Measurements from ENCODE around the gene GDI2.

DNA sequence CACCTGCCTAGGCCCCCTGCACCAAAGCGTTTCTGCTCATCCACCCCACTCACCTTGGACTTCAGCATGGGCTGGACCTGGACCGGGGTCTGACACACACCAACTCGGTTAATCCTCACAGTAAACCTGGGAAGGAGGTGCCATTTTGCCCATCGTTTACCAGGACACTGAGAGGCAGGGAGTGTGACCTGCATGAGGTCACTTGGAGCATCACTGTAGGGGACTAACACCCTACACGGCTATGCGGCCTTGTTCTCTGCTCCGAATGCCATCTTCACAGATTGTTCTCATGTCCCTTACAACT lies 43.4 kb upstream of the GDI2 start:
- TF ChIP-seq, protein P1, sequence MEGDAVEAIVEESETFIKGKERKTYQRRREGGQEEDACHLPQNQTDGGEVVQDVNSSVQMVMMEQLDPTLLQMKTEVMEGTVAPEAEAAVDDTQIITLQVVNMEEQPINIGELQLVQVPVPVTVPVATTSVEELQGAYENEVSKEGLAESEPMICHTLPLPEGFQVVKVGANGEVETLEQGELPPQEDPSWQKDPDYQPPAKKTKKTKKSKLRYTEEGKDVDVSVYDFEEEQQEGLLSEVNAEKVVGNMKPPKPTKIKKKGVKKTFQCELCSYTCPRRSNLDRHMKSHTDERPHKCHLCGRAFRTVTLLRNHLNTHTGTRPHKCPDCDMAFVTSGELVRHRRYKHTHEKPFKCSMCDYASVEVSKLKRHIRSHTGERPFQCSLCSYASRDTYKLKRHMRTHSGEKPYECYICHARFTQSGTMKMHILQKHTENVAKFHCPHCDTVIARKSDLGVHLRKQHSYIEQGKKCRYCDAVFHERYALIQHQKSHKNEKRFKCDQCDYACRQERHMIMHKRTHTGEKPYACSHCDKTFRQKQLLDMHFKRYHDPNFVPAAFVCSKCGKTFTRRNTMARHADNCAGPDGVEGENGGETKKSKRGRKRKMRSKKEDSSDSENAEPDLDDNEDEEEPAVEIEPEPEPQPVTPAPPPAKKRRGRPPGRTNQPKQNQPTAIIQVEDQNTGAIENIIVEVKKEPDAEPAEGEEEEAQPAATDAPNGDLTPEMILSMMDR (IDR thresholded peaks at IDR 0.05), result no peak
- no peak for TF ChIP-seq POLR2A (IDR thresholded peaks at IDR 0.05)
- TF ChIP-seq POLR2AphosphoS5 (IDR thresholded peaks at IDR 0.05), result no peak
- TF ChIP-seq EP300 (IDR thresholded peaks at IDR 0.05), result no peak
